Upper lobe of left lung (tissue), 6 donors: ENCODE data around the gene EXD3. TPM values are rescaled to one million over a fixed set of nuclear protein-coding genes. Genes with fewer than 3 reads are reported as not detected.

Source experiments
- ATAC-seq, 2 donors: fragments of 200-7000 bp; cut with Tn5 transposase; one replicate each; pipeline ENCODE4 v1.9.1; 2022; ENCODE audit warnings: mild to moderate bottlenecking in 2 of 2, moderate library complexity in 2 of 2; ENCODE audit not compliant: low FRiP score in 2 of 2
- DNase-seq, 2 donors: peaks; one replicate each; pipeline ENCODE4 v3.0.0-alpha.2; 2019 to 2020
- H3K27ac ChIP-seq, 4 donors: fragments of 200-600 bp; sonication (generic); one replicate each; pipeline ENCODE4 v1.5.1; 2016 to 2019
- H3K27me3 ChIP-seq, 4 donors: fragments of 200-600 bp; sonication (generic); one replicate each; pipeline ENCODE4 v1.5.1; 2017 to 2019
- H3K36me3 ChIP-seq, 4 donors: fragments of 200-600 bp; sonication (generic); one replicate each; pipeline ENCODE4 v1.5.1; 2016 to 2019
- H3K4me1 ChIP-seq, 4 donors: fragments of 200-600 bp; sonication (generic); one replicate each; pipeline ENCODE4 v1.5.1; 2018 to 2019
- H3K4me3 ChIP-seq, 4 donors: fragments of 200-600 bp; sonication (generic); one replicate each; pipeline ENCODE4 v1.5.1; 2017 to 2019; ENCODE audit warnings: mild to moderate bottlenecking in 2 of 4, moderate library complexity in 1 of 4
- H3K9me3 ChIP-seq, 4 donors: fragments of 200-600 bp; sonication (generic); one replicate each; pipeline ENCODE4 v1.5.1; 2018 to 2019
- CTCF ChIP-seq, 6 experiments: fragments of 450-650 bp in 4 of 6; fragments of 200-600 bp in 2 of 6; sonication (generic) in 2 of 6; IDR thresholded peaks; one replicate each; pipeline ENCODE4 v1.5.1; 2016 to 2019; ENCODE audit warnings: antibody characterized with exemption in 6 of 6
- EP300 ChIP-seq, 4 donors: sonication (generic); formaldehyde crosslinking; IDR thresholded peaks; one replicate each; pipeline ENCODE4 v1.5.1; 2017; ENCODE audit warnings: antibody characterized with exemption in 4 of 4, control low read depth in 2 of 4
- POLR2A ChIP-seq, 4 donors: fragments of 450-650 bp; IDR thresholded peaks; one replicate each; pipeline ENCODE4 v1.5.1; 2016 to 2017; ENCODE audit warnings: antibody characterized with exemption in 4 of 4, mild to moderate bottlenecking in 2 of 4
- POLR2AphosphoS5 ChIP-seq, 2 donors: sonication (generic); formaldehyde crosslinking; IDR thresholded peaks; one replicate each; pipeline ENCODE4 v1.5.1; 2017; ENCODE audit warnings: antibody characterized with exemption in 2 of 2
- WGBS, 2 donors: methylation state at CpG; one replicate each; pipeline ENCODE4 v1.1.5; 2017 to 2018; 5-methylcytosine and 5-hydroxymethylcytosine counted together
- total RNA-seq, 6 donors: library from RNA; depleted of rRNA in 4 of 6; stranded (reverse); fragments of >200 nt in 4 of 6; gene quantifications; one replicate each; pipeline versions ENCODE4 v1.1.0 to v1.2.1, GENCODE V29; 2016 to 2021
- donor health status: DM: no; HTN: no; CAD: no; lungs with moderate emphysema.
- donor health status: DM: no; HTN: yes; CAD: no; lungs with severe emphysema.

The EXD3 gene
- total RNA-seq, 6 donors from 2014 or later = 12.3 to 118 (median 24.8) TPM

- Histone ChIP-seq H3K27me3 (peaks cover 0 to 14% (median 6%) of the 10 kb centered on the region in 4 donors), H3K4me1 (peaks cover 28 to 71% (median 38%) of the 10 kb centered on the region in 4 donors), H3K36me3 (no peaks in the 10 kb centered on the region), H3K4me3 (no peak overlapping the region), H3K27ac (peak overlapping the region in 2 of 4 donors; percentile 7 to 80), H3K9me3 (no peaks in the 10 kb centered on the region)
- ATAC-seq = no peak
- 94 to 96% methylated on average over 7 to 17 of the region's 19 CpGs for WGBS, 2 donors
- TF ChIP-seq CTCF (IDR thresholded peaks at IDR 0.05) (no peak), POLR2A (IDR thresholded peaks at IDR 0.05) (no peak), EP300 (IDR thresholded peaks at IDR 0.05) (no peak), POLR2AphosphoS5 (IDR thresholded peaks at IDR 0.05) (no peak)
- peak in 1 of 2 donors; percentile 64 for DNase-seq
Observed at GRCh38 chr9:137317021-137317717, 105.8 kb downstream of the EXD3 start.

- H3K4me1 ChIP-seq = peaks cover 28 to 74% (median 37%) of the 10 kb centered on the region in 4 donors
- H3K36me3 ChIP-seq = no peaks in the 10 kb centered on the region
- DNase-seq (peak in 1 of 2 donors; percentile 90), ATAC-seq (peak in 1 of 2 donors; percentile 32)
- H3K27me3 ChIP-seq = peaks cover 0 to 14% (median 6%) of the 10 kb centered on the region in 4 donors
- 3 to 20% methylated on average over 3 to 47 of the region's 83 CpGs for WGBS, 2 donors
- TF ChIP-seq EP300 (IDR thresholded peaks at IDR 0.05) = no peak
- TF ChIP-seq POLR2AphosphoS5 (IDR thresholded peaks at IDR 0.05) = peak in 1 of 2 donors; percentile 6
- H3K9me3 ChIP-seq = no peaks in the 10 kb centered on the region
- peak overlapping the region; percentile 46 to 80 (median 58) for H3K27ac ChIP-seq
- peak overlapping the region in 3 of 4 donors; percentile 31 to 52 (median 38) for H3K4me3 ChIP-seq
Observed at GRCh38 chr9:137316012-137316981, 106.7 kb downstream of the EXD3 start.

GRCh38 chr9:137315581-137316011 is 107.4 kb downstream of the EXD3 start:
- no peaks in the 10 kb centered on the region for H3K36me3 ChIP-seq
- H3K27ac ChIP-seq = peak overlapping the region; percentile 46 to 80 (median 58)
- no peaks in the 10 kb centered on the region for H3K9me3 ChIP-seq
- peak overlapping the region in 3 of 4 donors; percentile 31 to 52 (median 38) for H3K4me3 ChIP-seq
- TF ChIP-seq POLR2A (IDR thresholded peaks at IDR 0.05) (no peak), EP300 (IDR thresholded peaks at IDR 0.05) (no peak), CTCF (IDR thresholded peaks at IDR 0.05) (no peak), POLR2AphosphoS5 (IDR thresholded peaks at IDR 0.05) (no peak)
- H3K27me3 ChIP-seq = peaks cover 0 to 14% (median 6%) of the 10 kb centered on the region in 4 donors
- DNase-seq (peak in 1 of 2 donors; percentile 72), ATAC-seq (no peak)
- H3K4me1 ChIP-seq = peaks cover 23 to 68% (median 31%) of the 10 kb centered on the region in 4 donors
- WGBS, 2 donors = 40 to 47% methylated on average over 6 to 16 of the region's 18 CpGs

- WGBS, 2 donors = 60 to 67% methylated on average over 3 to 40 of the region's 42 CpGs
- peaks cover 0 to 14% (median 6%) of the 10 kb centered on the region in 4 donors for H3K27me3 ChIP-seq
- DNase-seq (peak in 1 of 2 donors; percentile 78), ATAC-seq (no peak)
- peak overlapping the region in 3 of 4 donors; percentile 46 to 80 (median 69) for H3K27ac ChIP-seq
- TF ChIP-seq EP300 (IDR thresholded peaks at IDR 0.05) = no peak
- TF ChIP-seq CTCF (IDR thresholded peaks at IDR 0.05) = no peak
- TF ChIP-seq POLR2A (IDR thresholded peaks at IDR 0.05) = no peak
- no peak for TF ChIP-seq POLR2AphosphoS5 (IDR thresholded peaks at IDR 0.05)
- H3K36me3 ChIP-seq = no peaks in the 10 kb centered on the region
- no peak overlapping the region for H3K4me3 ChIP-seq
- H3K4me1 ChIP-seq = peaks cover 16 to 60% (median 24%) of the 10 kb centered on the region in 4 donors
- H3K9me3 ChIP-seq = no peaks in the 10 kb centered on the region
Observed at GRCh38 chr9:137314561-137315560, 108.1 kb downstream of the EXD3 start.
